NCI-H2029 (cell line): ENCODE results near the gene PPP1R13B.
A peak's percentile ranks its signal among the peaks of the same experiment; 100 is the strongest.
"Not testable (repeated sequence)": the region's sequence is repeated elsewhere in the genome, so short reads cannot be mapped to it uniquely, and the experiment has no call there.

Experiments used
- DNase-seq: peaks from one replicate; lab custom pipeline; 2025; lab: John Stamatoyannopoulos, UW

PPP1R13B gene

GRCh38 chr14:103858063-103858781 is 10.8 kb upstream of the PPP1R13B start:
- no peak for DNase-seq

GRCh38 chr14:103857256-103857655 is 9.9 kb upstream of the PPP1R13B start:
- no peak for DNase-seq

- DNase-seq, result no peak
Observed at GRCh38 chr14:103856607-103857006, 9.2 kb upstream of the PPP1R13B start.

GRCh38 chr14:103856105-103856504 is 8.7 kb upstream of the PPP1R13B start:
- DNase-seq, result no peak

- no peak for DNase-seq
Observed at GRCh38 chr14:103855734-103856095, 8.3 kb upstream of the PPP1R13B start.

GRCh38 chr14:103854822-103855733 is 7.7 kb upstream of the PPP1R13B start:
- DNase-seq, result peak; percentile 37

GRCh38 chr14:103854017-103854808 is 6.8 kb upstream of the PPP1R13B start:
- no peak for DNase-seq

GRCh38 chr14:103849151-103849886 is 1.9 kb upstream of the PPP1R13B start:
- DNase-seq, result no peak

GRCh38 chr14:103848175-103849077 is 1.1 kb upstream of the PPP1R13B start:
- DNase-seq, result no peak

GRCh38 chr14:103846543-103847450 is 578 bp downstream of the PPP1R13B start:
- DNase-seq, result no peak

- no peak for DNase-seq
Observed at GRCh38 chr14:103846097-103846496, 1.3 kb downstream of the PPP1R13B start.

- DNase-seq, result no peak
Observed at GRCh38 chr14:103845327-103845726, 2.0 kb downstream of the PPP1R13B start.

- not testable (repeated sequence) for DNase-seq
Observed at GRCh38 chr14:103841265-103841664, 6.1 kb downstream of the PPP1R13B start.

- no peak for DNase-seq
Observed at GRCh38 chr14:103840014-103840413, 7.4 kb downstream of the PPP1R13B start.

GRCh38 chr14:103839579-103839978 is 7.8 kb downstream of the PPP1R13B start:
- no peak for DNase-seq

GRCh38 chr14:103838117-103838516 is 9.3 kb downstream of the PPP1R13B start:
- no peak for DNase-seq

- DNase-seq, result no peak
Observed at GRCh38 chr14:103836976-103837725, 10.2 kb downstream of the PPP1R13B start.

GRCh38 chr14:103834956-103835355 is 12.4 kb downstream of the PPP1R13B start:
- DNase-seq, result no peak

- DNase-seq, result no peak
Observed at GRCh38 chr14:103833711-103834110, 13.7 kb downstream of the PPP1R13B start.
